IPS DF 19.7 (cell line): ENCODE measurements around the gene TRPM6.

ENCODE experiments used
- DNase-seq: peaks from one replicate; pipeline ENCODE4 v3.0.0-alpha.2; 2013; ENCODE audit warnings: low read depth, low spot score

Gene TRPM6

GRCh38 chr9:74721696-74722660, 165.7 kb downstream of the TRPM6 start:
- no peak for DNase-seq

- DNase-seq = no peak
Measured at GRCh38 chr9:74719306-74719705, 168.4 kb downstream of the TRPM6 start.

- no peak for DNase-seq
Measured at GRCh38 chr9:74718709-74719108, 169.0 kb downstream of the TRPM6 start.

GRCh38 chr9:74711341-74711740, 176.4 kb downstream of the TRPM6 start:
- no peak for DNase-seq

GRCh38 chr9:74697535-74697934, 190.2 kb downstream of the TRPM6 start:
- no peak for DNase-seq

GRCh38 chr9:74696520-74696919, 191.2 kb downstream of the TRPM6 start:
- no peak for DNase-seq

GRCh38 chr9:74691058-74691457, 196.7 kb downstream of the TRPM6 start:
- DNase-seq = no peak

- no peak for DNase-seq
Measured at GRCh38 chr9:74683322-74683721, 204.4 kb downstream of the TRPM6 start.

- no peak for DNase-seq
Measured at GRCh38 chr9:74681906-74682305, 205.8 kb downstream of the TRPM6 start.

GRCh38 chr9:74674077-74674476, 213.6 kb downstream of the TRPM6 start:
- no peak for DNase-seq
